ENCODE data around the gene COL1A2.

The COL1A2 gene

DNA sequence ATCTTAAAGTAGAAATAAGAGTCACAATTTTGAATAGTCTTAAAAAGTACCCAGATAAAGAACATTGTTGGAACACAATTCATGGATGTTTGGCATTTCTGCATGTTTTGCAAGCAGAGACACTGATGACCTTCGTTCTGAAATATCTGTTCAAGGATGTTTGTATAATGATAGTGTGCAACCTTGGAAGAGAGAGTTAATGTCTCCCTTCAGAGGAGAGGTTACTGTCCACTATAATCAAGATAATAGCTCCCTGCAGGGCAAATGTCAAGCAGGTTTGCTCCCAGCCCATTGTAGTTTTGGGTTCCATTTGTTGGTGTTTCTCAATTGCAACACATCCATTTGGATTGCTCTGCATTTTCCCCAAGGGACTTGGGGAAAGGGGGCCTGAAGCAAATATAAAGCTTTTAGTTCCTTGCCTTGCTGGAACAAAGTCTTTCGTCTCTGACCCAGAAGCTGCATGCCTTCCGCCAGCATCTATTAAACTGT, 45.2 kb downstream of the COL1A2 start:
- no peak for DNase-seq

GRCh38 chr7:94440451-94441039, 45.9 kb downstream of the COL1A2 start:
- no peak for DNase-seq

DNA sequence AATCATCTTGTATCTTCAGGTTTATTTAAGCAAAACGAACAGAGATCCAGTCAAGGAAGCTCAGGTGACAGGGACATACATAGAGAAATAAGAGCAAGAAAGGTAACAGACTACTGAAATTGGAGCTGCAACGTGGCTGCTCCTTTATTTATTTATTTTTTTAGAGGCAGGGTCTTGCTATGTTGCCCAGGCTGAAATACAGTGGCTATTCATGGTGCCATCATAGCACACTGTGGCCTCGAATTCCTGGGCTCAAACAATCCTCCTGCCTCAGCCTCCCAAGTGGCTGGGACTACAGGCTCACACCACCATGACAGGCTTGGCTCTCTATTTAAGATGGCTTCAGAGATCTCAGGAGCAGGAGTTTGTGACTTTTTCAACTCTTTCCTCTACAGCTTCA, 46.4 kb downstream of the COL1A2 start:
- no peak for DNase-seq

- DNase-seq, result no peak
Observed at GRCh38 chr7:94442639-94443038, 47.9 kb downstream of the COL1A2 start.

DNA sequence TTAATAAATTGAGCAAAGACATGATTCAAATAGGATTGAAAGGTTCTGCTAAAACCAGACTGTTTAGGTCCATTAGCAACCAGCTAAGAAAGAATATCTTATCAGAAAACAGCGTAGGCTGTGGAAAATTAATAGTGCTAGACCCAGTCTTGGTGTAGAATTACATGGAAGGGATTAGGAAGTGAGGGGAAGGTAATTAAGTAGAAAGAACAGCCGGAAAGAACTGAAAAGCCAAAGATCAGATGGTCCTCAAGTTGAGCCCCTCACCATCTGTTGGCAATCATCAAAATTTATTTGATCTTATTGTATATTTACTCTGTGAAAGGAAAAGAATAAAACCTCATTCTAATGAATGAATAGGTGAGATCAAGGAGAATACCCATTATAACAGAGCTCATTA, 50.1 kb downstream of the COL1A2 start:
- DNase-seq, result no peak

DNA sequence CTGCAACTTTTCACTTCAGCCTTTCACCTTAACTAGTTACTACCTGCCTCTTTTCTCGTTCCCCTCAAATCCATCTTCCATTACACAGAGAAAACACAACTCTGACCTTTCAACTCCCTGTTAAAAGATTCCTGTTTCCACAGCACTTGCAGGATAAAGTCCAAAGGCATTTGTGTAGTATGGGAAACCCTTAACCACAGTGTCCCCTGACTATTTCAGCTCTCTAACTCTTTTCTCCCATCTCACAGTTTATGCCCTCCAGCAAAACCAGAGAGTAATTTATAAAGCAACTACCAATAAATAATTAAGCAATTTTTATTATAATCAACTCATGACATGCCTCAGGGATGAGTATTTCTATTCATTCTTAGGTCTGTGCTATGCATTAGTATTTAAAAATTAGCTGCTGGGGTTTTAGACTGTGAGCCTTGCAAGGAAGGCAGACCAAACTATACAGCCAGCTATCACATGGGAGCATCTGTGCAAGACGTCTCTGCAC, 51.0 kb downstream of the COL1A2 start:
- DNase-seq, result no peak

- DNase-seq, result no peak
Observed at GRCh38 chr7:94446308-94446707, 51.6 kb downstream of the COL1A2 start.

GRCh38 chr7:94449151-94449725, 54.5 kb downstream of the COL1A2 start:
- DNase-seq, result peak; percentile 37

DNA sequence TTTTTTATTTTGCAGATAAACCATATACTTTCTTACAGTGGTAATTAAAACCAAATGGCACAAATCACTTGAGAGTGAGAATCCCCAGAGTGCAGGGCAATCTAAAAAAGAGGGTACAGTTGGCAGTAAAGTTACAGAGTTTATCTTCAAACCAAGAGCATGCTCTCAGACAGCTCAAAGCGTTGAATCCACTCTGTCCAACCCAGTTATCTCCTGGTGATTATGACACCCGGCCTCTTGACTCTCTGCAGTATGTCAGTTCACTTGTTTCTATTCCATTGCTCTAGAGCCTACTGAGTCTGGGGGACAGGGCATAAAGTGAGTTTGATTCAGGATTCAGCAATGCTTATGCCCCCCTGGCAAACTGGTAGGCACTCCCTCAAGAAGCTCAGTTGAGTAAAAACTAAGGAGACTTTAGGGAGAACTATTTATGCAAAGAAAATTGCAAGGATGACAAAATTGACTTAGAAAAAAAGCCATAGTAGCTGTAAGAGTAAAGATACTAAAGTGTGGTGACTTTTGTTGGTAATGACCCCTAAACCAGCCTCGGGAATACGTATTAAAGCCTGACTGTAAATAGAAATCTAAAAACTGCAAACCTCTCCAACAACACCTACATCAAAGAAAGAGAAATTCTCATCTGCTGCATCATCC, 55.5 kb downstream of the COL1A2 start:
- no peak for DNase-seq

DNA sequence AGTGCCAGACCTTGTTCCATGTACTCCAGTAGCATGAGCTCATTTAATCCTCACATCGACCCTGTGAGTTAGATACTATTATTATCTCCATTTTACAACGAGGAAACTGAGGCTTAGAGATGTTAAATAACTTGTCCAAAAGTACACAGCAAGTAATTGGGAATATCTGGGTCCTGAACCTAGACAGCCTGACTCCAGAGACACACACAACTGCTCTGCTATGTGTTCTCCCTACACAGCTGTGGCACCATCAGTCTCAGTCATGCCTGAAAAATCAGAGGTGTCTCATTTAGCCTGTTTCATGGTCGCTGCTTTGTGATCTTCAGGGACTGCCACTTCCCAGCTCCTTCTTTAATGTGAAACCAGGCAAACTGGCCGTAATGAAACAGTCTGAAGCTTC, 56.5 kb downstream of the COL1A2 start:
- no peak for DNase-seq

DNA sequence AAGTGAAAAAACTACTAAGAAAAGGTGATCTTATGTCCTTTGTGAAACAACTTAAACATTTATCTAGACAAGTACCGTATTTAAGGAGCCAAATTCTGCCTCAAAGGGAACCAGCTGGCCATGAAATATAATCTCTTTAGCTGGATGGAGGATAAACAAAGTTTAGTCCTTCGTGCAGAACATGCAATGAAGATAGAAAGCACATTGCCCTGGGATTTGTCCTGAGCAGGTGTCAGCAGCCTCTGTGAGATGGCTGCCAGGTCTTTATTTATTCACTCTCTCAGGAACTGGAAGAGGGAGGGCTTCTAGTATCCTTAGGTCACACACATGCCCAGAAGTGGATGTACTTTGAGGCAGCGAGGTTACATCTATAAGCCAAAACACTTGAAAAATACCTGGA, 57.5 kb downstream of the COL1A2 start:
- DNase-seq, result no peak

DNA sequence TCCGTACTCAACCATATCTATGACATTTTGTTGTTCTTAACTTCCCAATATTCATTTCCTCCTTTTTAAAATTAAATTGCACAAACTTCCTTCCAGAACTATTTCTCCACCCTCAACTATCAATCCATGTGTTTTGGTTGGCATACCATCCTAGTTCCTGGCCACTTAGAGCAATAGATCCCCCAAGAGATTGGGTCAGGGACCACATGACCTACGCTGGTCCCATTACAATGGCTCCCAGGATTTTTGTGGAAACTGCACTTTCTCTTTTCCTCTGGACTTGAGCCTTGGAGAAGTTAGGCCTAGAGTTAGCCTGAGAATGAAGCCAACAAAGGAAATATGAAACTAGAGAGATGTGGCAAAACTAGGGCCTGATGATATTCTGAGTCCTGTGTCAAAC, 59.2 kb downstream of the COL1A2 start:
- DNase-seq, result no peak

DNA sequence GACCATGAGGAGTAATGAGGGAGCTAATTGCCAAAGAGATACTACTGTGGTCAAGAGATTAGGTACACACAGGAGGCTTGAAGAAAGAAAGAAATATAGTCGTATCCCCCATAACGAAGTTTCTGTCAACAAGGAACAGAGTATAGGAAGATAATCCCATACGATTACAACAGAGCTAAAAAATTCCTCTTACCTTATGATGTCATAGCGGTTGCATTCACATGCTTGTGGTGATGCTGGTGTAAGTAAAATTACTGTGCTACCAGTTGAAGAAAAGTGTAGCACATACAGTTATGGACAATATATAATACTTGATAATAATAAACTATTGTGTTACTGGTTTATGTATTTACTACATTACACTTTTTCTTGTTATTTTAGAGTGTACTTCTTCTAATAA, 63.3 kb downstream of the COL1A2 start:
- DNase-seq, result no peak

- DNase-seq, result no peak
Observed at GRCh38 chr7:94466516-94466915, 71.8 kb downstream of the COL1A2 start.

DNA sequence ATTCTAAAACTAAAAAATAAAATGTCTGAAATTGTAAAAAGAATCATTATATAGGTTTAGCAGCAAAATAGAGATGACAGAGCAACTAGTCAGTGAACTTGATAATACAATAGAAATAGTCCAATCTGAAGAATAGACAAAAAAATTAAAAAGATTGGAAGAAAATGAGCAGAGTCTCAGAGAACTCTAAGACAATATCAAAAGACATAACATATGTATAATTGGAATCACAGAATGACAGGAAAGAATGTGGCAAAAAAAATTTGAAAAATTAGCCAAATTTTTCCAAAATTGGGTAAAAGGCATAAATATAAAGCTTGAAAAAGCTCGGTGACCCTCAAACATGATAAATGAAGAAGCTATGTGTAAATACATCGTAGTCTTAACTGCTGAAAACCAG, 76.9 kb downstream of the COL1A2 start:
- DNase-seq, result no peak

DNA sequence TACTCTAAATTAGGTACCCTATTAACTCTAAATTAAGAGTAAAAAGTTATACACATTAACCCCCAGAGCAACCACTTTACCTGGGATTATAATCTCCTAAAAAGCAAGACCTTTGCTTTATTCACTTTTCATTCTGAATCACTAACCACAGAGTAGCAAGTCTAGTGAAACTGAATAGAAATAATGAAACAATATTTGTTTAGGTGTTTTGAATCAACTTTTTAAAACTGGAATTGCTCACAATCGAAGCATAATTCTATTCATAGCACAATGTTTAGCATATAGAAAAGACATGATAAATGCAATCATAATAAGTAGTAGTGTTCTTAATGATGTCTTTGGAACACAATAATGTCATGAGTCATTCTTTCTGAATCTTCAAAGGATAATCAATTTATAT, 77.9 kb downstream of the COL1A2 start:
- peak; percentile 37 for DNase-seq

GRCh38 chr7:94476251-94476840, 81.7 kb downstream of the COL1A2 start:
- no peak for DNase-seq

DNA sequence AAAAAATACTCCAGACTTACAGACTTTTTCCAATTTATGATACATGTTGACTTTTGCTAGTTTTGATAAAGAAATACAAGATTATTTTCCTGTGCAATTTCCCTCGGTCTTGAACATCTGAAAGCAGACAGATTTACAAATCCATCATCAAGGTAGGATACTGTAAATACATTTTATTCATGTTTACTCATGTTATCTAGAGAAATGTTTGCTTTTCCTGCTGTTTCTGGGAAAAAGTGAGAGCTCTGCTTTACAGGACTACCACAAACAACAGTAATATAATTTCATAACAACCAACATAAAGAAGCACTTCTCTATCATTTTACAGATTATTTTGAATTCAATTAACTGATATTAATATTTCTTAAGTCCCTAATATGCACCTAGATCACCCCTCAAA, 83.2 kb downstream of the COL1A2 start:
- no peak for DNase-seq

DNA sequence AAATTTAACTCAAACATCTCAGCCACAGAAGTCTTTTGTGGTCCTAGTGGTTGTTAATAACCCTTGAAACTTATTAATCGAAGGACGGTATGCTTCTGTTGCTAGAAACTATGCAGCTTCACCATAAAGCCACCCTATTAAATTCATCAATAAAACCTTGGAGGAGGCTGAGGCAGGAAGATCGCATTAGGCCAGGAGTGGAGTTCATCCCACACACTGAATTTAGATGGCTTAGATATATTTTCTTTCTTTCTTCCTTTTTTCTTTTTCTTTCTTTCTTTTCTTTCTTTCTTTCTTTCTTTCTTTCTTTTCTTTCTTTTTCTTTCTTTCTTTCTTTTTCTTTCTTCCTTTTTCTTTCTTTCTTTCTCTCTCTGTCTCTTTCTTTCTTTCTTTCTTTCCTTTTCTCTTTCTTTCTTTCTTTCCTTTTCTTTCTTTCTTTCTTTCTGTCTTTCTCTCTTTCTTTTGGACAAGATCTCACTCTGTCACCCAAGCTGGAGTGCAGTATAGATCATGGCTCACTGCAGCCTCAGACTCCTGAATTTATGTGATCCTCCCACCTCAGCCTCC, 84.0 kb downstream of the COL1A2 start:
- no peak for DNase-seq
